NCI-H748 (cell line): ENCODE results near the gene KATNAL1.
"Not testable (repeated sequence)": the region's sequence is repeated elsewhere in the genome, so short reads cannot be mapped to it uniquely, and the experiment has no call there.

Experiments
- DNase-seq: peaks from one replicate; lab custom pipeline; 2025; ENCODE audit not compliant: unreplicated experiment; lab: John Stamatoyannopoulos, UW

The KATNAL1 gene

DNA sequence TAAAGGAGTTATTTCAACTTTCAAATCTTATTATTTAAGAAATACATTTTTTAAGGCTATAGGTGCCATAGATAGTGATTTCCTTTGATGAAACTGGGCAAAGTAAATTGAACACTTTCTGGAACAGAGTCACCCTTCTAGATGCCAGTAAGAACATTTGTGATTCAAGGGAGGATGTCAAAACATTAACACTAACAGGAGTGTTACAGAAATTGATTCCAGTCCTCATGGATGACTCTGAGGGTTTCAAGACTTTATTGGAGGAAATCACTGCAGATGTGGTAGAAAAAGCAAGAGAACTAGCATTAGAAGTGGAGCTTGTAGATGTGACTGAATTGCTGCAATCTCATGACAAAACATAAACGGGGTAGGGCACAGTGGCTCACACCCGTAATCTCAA is 12.2 kb downstream of the KATNAL1 start:
- no peak for DNase-seq

DNA sequence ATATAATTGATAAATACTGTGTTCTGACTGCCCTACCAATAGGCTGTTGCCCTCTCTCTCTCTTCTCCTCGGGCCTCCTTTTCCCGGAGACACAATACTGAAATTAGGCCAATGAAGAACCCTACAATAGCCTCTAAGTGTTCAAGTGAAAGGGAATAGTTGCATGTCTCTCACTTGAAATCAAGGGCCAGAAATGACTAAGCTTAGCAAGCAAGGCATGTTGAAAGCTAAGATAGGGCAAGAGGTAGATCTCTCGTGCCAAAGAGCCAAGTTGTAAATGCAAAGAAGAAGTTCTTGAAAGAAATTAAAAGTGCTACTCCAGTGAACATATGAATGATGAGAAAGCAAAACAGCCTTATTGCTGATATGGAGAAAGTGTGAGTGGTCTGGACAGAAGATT is 13.3 kb downstream of the KATNAL1 start:
- no peak for DNase-seq

GRCh38 chr13:30292325-30292724 is 15.0 kb downstream of the KATNAL1 start:
- DNase-seq: no peak

DNA sequence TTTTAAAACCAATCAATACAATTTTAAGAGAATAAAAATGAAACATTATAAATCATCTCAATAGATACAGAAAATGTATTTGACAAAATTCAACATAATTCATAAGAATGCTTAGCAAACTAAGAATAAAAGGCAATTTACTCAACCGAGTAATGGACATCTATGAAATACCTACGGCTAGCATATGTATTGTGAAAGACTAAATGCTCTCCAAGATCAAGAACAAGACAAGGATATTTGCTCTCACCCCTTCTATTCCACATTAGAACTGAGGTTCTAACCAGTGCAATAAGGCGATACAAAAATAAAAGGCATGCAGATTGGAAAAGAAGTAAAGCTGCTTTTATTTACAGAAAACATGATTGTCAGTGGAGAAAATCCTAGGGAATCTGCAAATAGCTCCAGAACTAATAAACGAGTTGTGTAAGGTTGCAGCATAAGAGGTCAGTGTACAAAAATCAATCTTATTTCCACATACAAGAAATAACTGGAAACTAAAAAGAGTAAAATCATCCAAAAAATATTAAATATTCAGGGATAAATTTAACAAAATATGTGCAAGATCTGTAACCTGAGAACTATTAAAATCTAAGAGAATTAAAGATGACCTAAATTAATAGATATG is 16.4 kb downstream of the KATNAL1 start:
- no peak for DNase-seq

DNA sequence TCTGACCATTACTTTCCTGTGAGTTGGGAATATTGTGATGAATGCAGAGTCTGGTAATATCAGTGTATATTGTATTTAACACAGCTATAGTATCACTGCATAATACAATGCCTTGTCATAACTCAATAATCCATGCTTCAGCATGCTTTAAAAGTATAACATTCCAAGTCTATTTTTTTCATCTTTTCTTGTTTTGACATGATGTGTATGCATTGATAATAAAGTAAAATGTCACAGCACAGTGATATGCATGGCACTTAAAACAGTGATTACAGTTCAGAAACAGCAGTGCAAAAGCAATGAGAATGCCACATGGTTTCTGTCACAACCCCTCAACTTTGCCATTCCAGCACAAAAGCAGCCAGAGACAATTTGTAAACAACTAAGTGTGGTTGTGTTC is 17.8 kb downstream of the KATNAL1 start:
- DNase-seq: no peak

DNA sequence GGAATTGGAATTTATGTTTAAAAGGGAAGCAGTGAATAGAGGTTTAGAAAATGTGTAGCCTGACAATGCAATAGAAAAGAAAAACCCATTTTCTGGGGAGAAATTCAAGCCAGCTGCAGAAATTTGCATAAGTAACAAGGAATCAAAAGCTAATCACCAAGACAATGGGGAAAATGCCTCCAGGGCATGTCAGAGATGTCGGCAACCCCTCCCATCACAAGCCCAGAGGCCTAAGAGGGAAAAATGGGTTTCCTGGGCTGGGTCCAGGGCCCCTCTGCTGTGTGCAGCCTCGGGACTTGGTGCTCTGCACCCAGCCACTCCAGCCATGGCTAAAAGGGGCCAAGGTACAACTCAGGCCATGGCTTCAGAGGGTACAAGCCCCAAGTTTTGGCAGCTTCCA is 21.3 kb downstream of the KATNAL1 start:
- DNase-seq: not testable (repeated sequence)

DNA sequence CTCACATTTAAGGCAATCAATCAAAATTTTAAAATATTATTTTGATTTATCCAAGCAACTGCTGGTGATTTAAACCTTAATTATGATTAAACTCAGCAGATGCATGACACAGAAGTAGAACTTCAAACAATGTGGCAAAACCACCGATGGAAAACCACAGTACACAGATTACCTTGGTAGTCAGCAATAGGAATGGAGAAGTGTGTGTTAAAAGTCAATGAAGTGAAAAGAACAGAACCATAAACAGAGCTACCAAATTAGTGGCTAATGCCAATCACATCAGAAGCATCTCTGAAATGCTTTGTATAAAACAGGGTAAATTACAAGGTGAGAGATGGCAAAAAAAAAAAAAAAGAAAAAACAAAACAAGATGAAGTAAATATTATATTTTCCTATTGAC is 31.2 kb downstream of the KATNAL1 start:
- DNase-seq: no peak

GRCh38 chr13:30274083-30274482 is 33.3 kb downstream of the KATNAL1 start:
- no peak for DNase-seq

DNA sequence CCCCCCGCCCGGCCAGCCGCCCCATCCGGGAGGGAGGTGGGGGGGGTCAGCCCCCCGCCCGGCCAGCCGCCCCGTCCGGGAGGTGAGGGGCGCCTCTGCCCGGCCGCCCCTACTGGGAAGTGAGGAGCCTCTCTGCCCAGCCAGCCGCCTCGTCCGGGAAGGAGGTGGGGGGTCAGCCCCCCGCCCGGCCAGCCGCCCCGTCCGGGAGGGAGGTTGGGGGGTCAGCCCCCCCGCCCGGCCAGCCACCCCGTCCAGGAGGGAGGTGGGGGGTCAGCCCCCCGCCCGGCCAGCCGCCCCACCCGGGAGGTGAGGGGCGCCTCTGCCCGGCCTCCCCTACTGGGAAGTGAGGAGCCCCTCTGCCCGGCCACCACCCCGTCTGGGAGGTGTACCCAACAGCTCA is 37.3 kb downstream of the KATNAL1 start:
- not testable (repeated sequence) for DNase-seq

DNA sequence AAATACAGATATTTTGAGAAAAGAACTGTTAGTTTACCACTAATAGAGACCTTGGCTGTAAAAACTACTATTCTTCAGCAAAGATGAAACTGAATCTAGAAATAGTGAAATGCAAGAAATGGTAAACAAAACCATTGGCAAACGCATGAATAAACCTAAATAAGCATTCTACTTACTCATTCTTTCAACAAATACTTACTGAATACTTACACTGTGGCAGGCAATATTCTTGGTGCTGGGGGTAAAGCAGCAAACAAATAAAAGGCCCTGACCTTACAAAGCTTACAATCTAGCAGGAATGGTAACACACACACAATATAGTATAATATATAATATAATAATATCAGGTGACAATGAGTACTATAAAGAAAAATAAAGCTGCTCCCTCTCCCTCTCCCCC is 38.7 kb downstream of the KATNAL1 start:
- DNase-seq: no peak

- DNase-seq: no peak
Measured at GRCh38 chr13:30266756-30267155, 40.6 kb downstream of the KATNAL1 start.

GRCh38 chr13:30259149-30259733 is 48.1 kb downstream of the KATNAL1 start:
- DNase-seq: not testable (repeated sequence)

- peak; percentile 44 for DNase-seq
Measured at GRCh38 chr13:30257468-30258099, 49.8 kb downstream of the KATNAL1 start.

GRCh38 chr13:30256713-30257467 is 50.5 kb downstream of the KATNAL1 start:
- DNase-seq: no peak

- DNase-seq: no peak
Measured at GRCh38 chr13:30255696-30256095, 51.7 kb downstream of the KATNAL1 start.

- DNase-seq: no peak
Measured at GRCh38 chr13:30253830-30254229, 53.5 kb downstream of the KATNAL1 start.

GRCh38 chr13:30247406-30247805 is 59.9 kb downstream of the KATNAL1 start:
- DNase-seq: no peak

- DNase-seq: no peak
Measured at GRCh38 chr13:30241532-30241931, 65.8 kb downstream of the KATNAL1 start.

DNA sequence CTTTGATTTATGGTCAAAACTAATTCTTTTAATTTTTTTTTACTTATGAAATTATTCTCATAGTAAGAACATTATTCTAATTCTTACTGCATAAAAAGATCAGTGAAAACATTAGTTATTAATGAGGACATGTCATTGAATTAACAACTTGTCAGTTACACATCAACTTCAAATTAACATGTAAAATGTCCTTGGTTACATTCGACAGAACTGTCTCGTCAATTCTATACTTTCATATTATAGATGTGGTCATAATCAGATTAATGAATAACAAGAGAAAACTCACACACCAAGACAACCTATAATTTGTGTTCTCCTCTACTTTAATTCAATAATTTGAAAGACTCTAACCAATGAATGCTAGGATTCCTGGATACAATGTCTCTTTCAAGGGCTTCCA is 66.7 kb downstream of the KATNAL1 start:
- DNase-seq: no peak

DNA sequence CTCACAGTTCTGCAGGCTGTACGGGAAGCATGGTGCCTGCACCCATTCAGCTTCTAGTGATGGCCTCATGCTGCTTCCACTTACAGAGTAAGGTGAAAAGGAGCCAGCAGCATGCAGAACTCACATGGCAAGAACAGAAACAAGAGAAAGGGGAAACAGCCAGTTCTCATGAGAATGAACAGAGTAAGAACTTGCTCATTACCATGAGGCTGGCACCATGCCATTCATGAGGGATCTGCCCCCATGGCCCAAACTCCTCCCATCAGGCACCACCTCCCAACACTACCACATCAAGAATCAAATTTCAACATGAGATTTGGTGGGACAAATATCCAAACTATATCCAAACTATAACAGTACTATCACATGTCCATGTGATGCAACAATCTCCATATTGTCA is 72.1 kb downstream of the KATNAL1 start:
- no peak for DNase-seq

DNA sequence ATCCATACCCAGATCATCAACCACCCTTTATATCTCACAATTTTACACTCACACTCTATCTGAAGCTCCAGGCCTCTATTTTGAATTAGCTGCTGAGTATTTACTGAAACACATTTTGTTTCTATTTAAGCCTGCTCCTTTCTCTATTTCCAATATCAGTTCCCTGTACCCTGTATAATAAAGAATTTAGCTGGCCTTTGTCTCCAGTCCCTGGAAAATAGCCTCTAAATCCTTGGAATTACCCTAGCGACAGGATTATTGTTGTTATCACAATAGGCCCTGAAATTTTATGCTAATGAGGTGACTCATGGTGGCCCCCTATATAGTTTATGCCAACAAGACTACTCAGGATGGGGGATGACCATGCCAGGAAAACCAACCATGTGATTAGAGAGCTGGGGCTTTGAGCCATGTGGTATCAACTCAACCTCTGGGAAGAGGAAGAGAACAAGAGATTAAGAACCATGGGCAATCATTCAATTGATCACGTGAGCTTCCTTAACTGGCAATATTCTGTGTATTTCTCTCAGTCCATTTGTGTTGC is 72.7 kb downstream of the KATNAL1 start:
- no peak for DNase-seq

GRCh38 chr13:30224732-30225131 is 82.6 kb downstream of the KATNAL1 start:
- no peak for DNase-seq
